ENCODE measurements around the gene ZRANB1. TPM values are rescaled to one million over a fixed set of nuclear protein-coding genes. Genes with fewer than 3 reads are reported as not detected.
A peak's percentile ranks its signal among the peaks of the same experiment; 100 is the strongest.

Gene ZRANB1
- total and polyA plus RNA-seq, 10 of the 15 experiments (the other 5 are each of a cell fraction or from before 2014, with no cell fraction given) = 1.7 to 11.8 (median 6.2) TPM

DNA sequence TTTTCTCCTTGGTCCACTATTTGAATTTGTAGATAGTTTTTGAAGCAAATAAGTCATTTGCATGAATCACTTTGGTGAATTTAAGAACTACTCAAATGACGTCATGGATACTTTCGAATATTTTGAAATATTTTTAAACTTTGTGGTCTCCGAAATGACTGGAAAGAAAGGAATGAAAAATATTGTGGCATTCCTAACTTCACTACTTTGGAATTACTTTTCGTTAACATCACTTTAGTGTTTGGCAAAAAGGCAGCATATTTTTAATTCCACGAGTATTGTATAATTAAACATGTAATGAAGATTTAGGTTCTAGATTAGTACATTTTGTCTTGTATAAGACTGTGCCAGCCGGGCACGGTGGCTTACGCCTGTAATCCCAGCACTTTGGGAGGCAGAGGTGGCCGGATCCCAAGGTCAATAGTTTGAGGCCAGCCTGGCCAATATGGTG is 35.3 kb upstream of the ZRANB1 start:
- WGBS (ENCODE audit: insufficient coverage, insufficient replicate concordance, low lambda C conversion rate, missing lambda C conversion rate) = 40% methylated on average over 9 of the region's 9 CpGs

DNA sequence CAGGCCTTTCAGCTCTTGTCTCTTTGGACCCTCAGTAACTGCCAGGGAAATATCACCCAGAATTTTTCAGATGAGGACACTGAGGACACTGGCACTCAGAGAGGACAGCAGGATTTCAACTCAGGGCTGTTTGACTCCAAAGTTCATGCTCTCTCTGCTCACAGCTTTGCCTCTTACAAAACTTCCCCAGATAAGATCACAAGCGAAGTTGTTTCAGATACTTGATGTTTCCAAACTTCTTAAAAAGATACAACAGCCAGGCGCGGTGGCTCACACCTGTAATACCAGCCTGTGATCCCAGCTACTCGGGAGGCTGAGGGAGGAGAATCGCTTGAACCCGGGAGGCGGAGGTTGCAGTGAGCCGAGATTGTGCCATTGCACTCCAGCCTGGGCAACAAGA is 32.4 kb upstream of the ZRANB1 start:
- in situ Hi-C loops (cut with MboI) = no loop called here
- BruUV-seq (replicated peaks) = no TSS peak
- H3K36me3 ChIP-seq (ENCODE audit: control insufficient read depth in 2 of 2, insufficient read depth in 2 of 2, low read length in 1 of 2) = no peaks in the 10 kb centered on the region
- no peaks in the 10 kb centered on the region for H4K20me1 ChIP-seq (ENCODE audit: control insufficient read depth, insufficient read depth)
- POLR2A ChIA-PET = no interaction called here
- H3K27me3 ChIP-seq (replicated peaks in 1 of 2; ENCODE audit: control insufficient read depth in 2 of 2, insufficient read depth in 2 of 2, low read length in 1 of 2) = no peaks in the 10 kb centered on the region
- H3K9ac ChIP-seq (ENCODE audit: control insufficient read depth, insufficient read depth, low read length) = no peak overlapping the region
- H3K4me1 ChIP-seq (ENCODE audit: control insufficient read depth, insufficient read depth, low read length) = no peaks in the 10 kb centered on the region
- FAIRE-seq (no peak), DNase-seq (ENCODE audit: low read depth, low spot score) (no peak), ATAC-seq (no peak)
- H3K27ac ChIP-seq (ENCODE audit: control insufficient read depth, insufficient read depth) = no peak overlapping the region
- 81% methylated on average over 5 of the region's 8 CpGs for WGBS (ENCODE audit: insufficient coverage, insufficient replicate concordance, low lambda C conversion rate, missing lambda C conversion rate)
- intact Hi-C loops (cut with micrococcal nuclease; ENCODE audit: unreplicated experiment) = no loop called here
- SMC1A ChIA-PET (ENCODE audit: uncharacterized antibody, unreplicated experiment) = no interaction called here
- H3K79me2 ChIP-seq (ENCODE audit: control insufficient read depth, insufficient read depth, low read length) = no peaks in the 10 kb centered on the region
- no peaks in the 10 kb centered on the region for H3K9me3 ChIP-seq (replicated peaks; ENCODE audit: control insufficient read depth, insufficient read depth, low read length)
- CTCF ChIA-PET = no interaction called here
- no peak overlapping the region for H2AFZ ChIP-seq (ENCODE audit: control insufficient read depth, low read depth, low read length)
- H3K4me3 ChIP-seq = no peak overlapping the region
- H3K4me2 ChIP-seq (ENCODE audit: control insufficient read depth, insufficient read depth) = no peak overlapping the region
- RAD21 ChIA-PET (ENCODE audit: unreplicated experiment) = no interaction called here
- TF ChIP-seq PAX8 (IDR thresholded peaks at IDR 0.05) (no peak), RCOR1 (conservative IDR thresholded peaks at IDR 0.05; ENCODE audit: low read depth, low read length) (no peak), NR2C1 (IDR thresholded peaks at IDR 0.05) (no peak), RUNX3 (IDR thresholded peaks at IDR 0.05; ENCODE audit: low read length) (no peak), ZNF217 (IDR thresholded peaks at IDR 0.05) (no peak), KLF5 (IDR thresholded peaks at IDR 0.05; ENCODE audit: partially characterized antibody) (no peak), LARP7 (IDR thresholded peaks at IDR 0.05) (no peak), SRF (IDR thresholded peaks at IDR 0.05; ENCODE audit: low read depth in 2 of 2, low read length in 2 of 2) (no peak), MEF2B (IDR thresholded peaks at IDR 0.05; ENCODE audit: partially characterized antibody, poor library complexity, severe bottlenecking) (no peak), NRF1 (conservative IDR thresholded peaks at IDR 0.05; ENCODE audit: low read depth, low read length) (no peak)
- TF ChIP-seq, protein P1, sequence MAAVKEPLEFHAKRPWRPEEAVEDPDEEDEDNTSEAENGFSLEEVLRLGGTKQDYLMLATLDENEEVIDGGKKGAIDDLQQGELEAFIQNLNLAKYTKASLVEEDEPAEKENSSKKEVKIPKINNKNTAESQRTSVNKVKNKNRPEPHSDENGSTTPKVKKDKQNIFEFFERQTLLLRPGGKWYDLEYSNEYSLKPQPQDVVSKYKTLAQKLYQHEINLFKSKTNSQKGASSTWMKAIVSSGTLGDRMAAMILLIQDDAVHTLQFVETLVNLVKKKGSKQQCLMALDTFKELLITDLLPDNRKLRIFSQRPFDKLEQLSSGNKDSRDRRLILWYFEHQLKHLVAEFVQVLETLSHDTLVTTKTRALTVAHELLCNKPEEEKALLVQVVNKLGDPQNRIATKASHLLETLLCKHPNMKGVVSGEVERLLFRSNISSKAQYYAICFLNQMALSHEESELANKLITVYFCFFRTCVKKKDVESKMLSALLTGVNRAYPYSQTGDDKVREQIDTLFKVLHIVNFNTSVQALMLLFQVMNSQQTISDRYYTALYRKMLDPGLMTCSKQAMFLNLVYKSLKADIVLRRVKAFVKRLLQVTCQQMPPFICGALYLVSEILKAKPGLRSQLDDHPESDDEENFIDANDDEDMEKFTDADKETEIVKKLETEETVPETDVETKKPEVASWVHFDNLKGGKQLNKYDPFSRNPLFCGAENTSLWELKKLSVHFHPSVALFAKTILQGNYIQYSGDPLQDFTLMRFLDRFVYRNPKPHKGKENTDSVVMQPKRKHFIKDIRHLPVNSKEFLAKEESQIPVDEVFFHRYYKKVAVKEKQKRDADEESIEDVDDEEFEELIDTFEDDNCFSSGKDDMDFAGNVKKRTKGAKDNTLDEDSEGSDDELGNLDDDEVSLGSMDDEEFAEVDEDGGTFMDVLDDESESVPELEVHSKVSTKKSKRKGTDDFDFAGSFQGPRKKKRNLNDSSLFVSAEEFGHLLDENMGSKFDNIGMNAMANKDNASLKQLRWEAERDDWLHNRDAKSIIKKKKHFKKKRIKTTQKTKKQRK (IDR thresholded peaks at IDR 0.05; ENCODE audit: low read depth, low read length) = no peak
- TF ChIP-seq, protein P2, sequence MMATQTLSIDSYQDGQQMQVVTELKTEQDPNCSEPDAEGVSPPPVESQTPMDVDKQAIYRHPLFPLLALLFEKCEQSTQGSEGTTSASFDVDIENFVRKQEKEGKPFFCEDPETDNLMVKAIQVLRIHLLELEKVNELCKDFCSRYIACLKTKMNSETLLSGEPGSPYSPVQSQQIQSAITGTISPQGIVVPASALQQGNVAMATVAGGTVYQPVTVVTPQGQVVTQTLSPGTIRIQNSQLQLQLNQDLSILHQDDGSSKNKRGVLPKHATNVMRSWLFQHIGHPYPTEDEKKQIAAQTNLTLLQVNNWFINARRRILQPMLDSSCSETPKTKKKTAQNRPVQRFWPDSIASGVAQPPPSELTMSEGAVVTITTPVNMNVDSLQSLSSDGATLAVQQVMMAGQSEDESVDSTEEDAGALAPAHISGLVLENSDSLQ (IDR thresholded peaks at IDR 0.05) = no peak

More for the DNA sequence above, 35.3 kb upstream of the ZRANB1 start:
- Histone ChIP-seq H3K4me2 (ENCODE audit: control insufficient read depth, insufficient read depth) (no peak overlapping the region), H3K4me3 (no peak overlapping the region), H3K9me3 (replicated peaks; ENCODE audit: control insufficient read depth, insufficient read depth, low read length) (no peaks in the 10 kb centered on the region), H3K27ac (ENCODE audit: control insufficient read depth, insufficient read depth) (no peak overlapping the region), H3K79me2 (ENCODE audit: control insufficient read depth, insufficient read depth, low read length) (no peaks in the 10 kb centered on the region), H2AFZ (ENCODE audit: control insufficient read depth, low read depth, low read length) (no peak overlapping the region), H3K4me1 (ENCODE audit: control insufficient read depth, insufficient read depth, low read length) (no peaks in the 10 kb centered on the region), H3K27me3 (replicated peaks in 1 of 2; ENCODE audit: control insufficient read depth in 2 of 2, insufficient read depth in 2 of 2, low read length in 1 of 2) (peaks cover 0 to 3% of the 10 kb centered on the region in 2 experiments; a peak in 2 of 4 replicates), H4K20me1 (ENCODE audit: control insufficient read depth, insufficient read depth) (no peaks in the 10 kb centered on the region), H3K36me3 (ENCODE audit: control insufficient read depth in 2 of 2, insufficient read depth in 2 of 2, low read length in 1 of 2) (no peaks in the 10 kb centered on the region), H3K9ac (ENCODE audit: control insufficient read depth, insufficient read depth, low read length) (no peak overlapping the region)
- TF ChIP-seq ATF7 (IDR thresholded peaks at IDR 0.05; ENCODE audit: low read depth) = peak; percentile 90
- TF ChIP-seq, protein P3, sequence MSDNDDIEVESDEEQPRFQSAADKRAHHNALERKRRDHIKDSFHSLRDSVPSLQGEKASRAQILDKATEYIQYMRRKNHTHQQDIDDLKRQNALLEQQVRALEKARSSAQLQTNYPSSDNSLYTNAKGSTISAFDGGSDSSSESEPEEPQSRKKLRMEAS (IDR thresholded peaks at IDR 0.05; ENCODE audit: low read depth, low read length) = no peak
- FAIRE-seq = no peak
- SMC1A ChIA-PET (ENCODE audit: uncharacterized antibody, unreplicated experiment) = interaction anchor here (1.2 kb wide), 1 partner anchor 9 kb away, joined by 3 read pairs; no protein-coding TSS in a partner anchor
- in situ Hi-C loops (cut with MboI) (no loop called here), intact Hi-C loops (cut with micrococcal nuclease; ENCODE audit: unreplicated experiment) (no loop called here)
- RAD21 ChIA-PET (ENCODE audit: unreplicated experiment) = no interaction called here
- CTCF ChIA-PET = no interaction called here
- no TSS peak for BruUV-seq (replicated peaks)
- POLR2A ChIA-PET = no interaction called here
- no peak for DNase-seq (ENCODE audit: low read depth, low spot score)
- ATAC-seq = no peak
